Frontal cortex (tissue), 4 donors: ENCODE data around the gene SSTR4. TPM values are rescaled to one million over a fixed set of nuclear protein-coding genes. Genes with fewer than 3 reads are reported as not detected.

ENCODE experiments used
- DNase-seq, 2 donors: peaks; one replicate each; pipeline ENCODE4 v3.0.0; 2012; ENCODE audit warnings: low spot score in 2 of 2
- FAIRE-seq: peaks from 2 replicates; lab custom pipeline; 2012; peaks lifted over from hg19 to GRCh38; lab: Jason Lieb, UNC
- total RNA-seq: library from RNA; depleted of rRNA; stranded (reverse); fragments of >200 nt; gene quantifications from one replicate; pipeline ENCODE4 v1.2.3, GENCODE V29; 2014
- donor health status: control.
- donor health status: control.
- donor health status: control.

SSTR4 gene
- total RNA-seq, 1 donor from 2014 or later, result 0.41 TPM

GRCh38 chr20:23037017-23037481 lies 1.9 kb downstream of the SSTR4 start:
- DNase-seq (no peak), FAIRE-seq (no peak)

GRCh38 chr20:23039136-23039875 lies 4.2 kb downstream of the SSTR4 start:
- FAIRE-seq (no peak), DNase-seq (no peak)

DNA sequence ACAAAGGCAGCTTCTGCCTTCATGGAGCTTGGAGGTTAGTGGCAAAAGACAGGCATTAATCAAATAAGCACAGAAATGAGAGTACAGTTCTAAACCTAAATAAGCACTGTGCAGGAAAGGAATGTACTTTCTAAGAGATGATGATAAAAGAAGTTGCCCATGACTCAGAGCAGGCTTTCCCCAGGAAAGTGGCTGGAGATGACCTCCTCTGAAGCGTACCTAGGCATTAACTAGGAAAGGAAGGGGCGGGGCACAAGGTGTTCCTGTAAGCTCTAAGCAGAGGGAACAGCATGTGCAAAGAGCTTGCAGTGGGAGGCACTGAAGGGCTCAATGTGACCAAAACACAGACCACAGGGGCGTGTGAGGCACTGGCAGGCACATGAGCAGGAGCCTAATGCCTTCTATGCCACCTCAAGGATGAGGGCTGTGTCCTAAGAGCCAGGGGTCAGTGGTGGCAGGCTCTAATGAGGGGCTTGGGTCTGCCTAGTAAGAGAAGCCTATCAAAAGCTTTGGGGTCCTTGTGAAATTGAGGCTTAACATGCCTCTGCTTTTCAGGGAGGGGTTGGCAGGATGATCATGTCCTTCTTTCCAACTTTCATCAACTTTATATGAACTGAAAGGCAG lies 4.9 kb downstream of the SSTR4 start:
- FAIRE-seq, result no peak

DNA sequence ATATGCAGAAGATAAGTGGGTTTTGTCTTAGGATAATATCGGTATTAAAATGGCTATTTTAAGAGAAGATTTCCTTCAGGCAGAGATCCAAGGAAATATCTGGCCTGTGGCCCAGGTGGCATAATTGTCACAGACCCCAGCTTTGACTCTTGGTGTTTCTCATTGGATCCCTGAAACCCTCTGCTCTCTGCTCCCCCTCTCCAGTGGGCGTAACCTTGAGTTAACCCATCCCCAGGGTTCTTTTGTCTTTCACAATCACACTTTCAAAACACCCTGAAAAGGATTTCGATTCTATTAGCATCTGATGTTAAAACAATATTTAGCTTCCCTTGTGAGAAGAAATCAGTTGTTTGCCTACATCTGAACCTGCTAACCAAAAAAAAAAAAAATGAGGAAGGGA lies 7.2 kb downstream of the SSTR4 start:
- no peak for DNase-seq

More for the DNA sequence above, 4.9 kb downstream of the SSTR4 start:
- no peak for DNase-seq

GRCh38 chr20:23043376-23043775 lies 8.3 kb downstream of the SSTR4 start:
- DNase-seq (no peak), FAIRE-seq (no peak)

More for the DNA sequence above, 7.2 kb downstream of the SSTR4 start:
- no peak for FAIRE-seq

- FAIRE-seq (no peak), DNase-seq (no peak)
Observed at GRCh38 chr20:23046431-23046830, 11.3 kb downstream of the SSTR4 start.

DNA sequence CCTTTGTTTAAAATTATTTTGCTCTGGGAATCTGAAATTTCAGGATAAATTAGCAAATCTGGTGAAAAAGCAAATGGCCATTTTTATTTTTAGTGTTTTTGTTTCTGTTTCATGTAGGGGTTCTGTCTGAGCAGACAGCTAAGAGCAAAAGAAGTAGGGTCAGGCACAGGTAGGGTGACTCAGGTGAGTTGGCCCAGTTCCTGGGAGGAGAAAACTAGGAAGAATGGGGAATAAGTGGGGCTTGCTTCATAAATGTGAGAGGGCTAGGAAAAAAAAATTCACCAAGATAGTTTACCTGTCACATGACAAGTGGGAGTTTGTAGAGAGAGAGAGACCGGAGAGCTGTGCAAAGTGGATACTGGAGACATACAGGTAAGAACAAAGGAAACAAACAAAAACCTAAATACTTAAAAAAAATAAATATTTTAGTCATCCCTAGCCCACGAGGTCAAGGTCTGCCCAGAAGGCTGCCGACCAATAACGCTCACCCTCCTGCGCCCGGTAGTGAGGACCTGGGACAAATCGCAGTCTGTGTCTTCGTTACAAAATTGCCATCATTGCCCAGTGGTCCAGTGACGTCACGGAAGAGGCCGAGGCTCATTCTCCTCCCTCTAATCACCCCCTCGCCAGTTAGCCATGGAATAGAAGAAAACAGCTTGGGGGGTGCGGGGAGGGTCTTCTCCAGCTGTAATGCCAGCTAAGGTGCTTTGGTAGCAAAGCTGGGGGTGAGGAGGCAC lies 12.1 kb downstream of the SSTR4 start:
- DNase-seq (no peak), FAIRE-seq (no peak)

DNA sequence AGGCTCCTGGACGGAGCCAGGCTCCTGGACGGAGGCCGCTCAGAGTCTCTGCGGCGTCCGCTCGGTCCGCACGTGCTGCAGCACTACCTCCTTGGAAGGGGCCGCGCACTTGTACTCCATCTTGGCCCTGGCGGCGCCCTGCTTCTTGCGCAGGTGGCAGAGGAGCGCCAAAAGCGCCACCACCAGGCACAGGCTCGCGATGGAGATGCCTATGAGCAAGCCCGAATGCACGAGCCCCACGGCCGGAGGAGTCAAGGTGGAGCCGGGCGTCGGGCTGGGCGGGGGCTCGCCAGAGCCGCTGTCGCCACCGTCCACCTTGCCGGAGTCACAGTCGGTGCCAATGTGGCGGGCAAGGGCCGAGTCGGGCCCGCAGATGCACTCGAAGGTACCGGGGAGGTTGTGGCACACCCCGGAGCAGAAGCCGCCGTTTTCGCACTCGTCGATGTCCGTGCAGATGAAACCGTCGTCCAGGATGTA lies 12.7 kb downstream of the SSTR4 start:
- FAIRE-seq, result no peak

DNA sequence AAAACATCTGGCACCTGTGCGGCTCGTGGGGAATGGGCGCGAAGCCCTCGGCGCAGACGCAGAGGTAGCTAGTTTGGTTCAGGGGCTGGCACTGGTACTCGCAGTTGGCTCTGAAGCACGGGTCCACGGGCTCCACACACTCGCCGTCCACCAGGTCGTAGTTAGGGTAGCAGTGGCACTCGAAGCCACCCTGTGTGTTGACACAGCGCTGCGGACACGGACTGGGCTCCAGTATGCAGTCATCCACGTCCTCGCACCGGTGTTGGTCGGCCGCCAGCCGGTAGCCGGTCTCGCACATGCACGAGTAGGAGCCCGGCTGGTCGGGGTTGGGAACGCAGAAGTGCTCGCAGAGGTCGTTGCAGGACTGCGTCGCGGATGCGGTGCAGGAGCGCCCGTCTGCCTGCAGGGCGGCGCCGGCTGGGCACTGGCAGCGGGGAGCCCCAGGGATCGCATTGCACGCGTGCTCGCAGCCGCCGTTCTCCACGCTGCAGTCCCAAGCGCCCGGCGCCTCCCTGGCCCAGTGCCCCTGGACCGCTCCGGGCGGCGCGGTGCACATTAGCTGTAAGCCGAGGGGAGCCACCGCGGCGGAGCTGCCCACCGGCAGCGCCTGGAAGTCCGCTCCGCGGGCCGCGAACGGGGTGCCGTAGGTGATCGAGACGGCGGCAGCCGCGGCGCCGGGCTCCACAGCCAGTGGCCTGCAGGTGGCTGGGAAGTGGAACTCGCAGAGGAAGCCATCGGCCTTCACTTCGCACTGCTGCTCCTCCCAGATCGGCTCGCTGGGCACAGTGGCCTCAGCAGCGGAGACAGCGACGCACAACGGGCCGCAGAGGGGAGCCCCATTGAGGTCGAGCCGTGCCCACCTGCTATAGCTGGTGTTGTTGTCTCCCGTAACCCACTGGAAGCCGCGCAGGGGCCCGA lies 13.4 kb downstream of the SSTR4 start:
- FAIRE-seq, result no peak
- peak in 1 of 2 donors; percentile 30 for DNase-seq

More for the DNA sequence above, 12.7 kb downstream of the SSTR4 start:
- no peak for DNase-seq

- no peak for FAIRE-seq
- DNase-seq, result peak; percentile 41 to 58
Observed at GRCh38 chr20:23049201-23050075, 14.3 kb downstream of the SSTR4 start, which contains the start of gene THBD. Gene THBD, minus strand, starts transcription at chr20:23049672. Its CDS starts 168 bp downstream, at chr20:23049504.

DNA sequence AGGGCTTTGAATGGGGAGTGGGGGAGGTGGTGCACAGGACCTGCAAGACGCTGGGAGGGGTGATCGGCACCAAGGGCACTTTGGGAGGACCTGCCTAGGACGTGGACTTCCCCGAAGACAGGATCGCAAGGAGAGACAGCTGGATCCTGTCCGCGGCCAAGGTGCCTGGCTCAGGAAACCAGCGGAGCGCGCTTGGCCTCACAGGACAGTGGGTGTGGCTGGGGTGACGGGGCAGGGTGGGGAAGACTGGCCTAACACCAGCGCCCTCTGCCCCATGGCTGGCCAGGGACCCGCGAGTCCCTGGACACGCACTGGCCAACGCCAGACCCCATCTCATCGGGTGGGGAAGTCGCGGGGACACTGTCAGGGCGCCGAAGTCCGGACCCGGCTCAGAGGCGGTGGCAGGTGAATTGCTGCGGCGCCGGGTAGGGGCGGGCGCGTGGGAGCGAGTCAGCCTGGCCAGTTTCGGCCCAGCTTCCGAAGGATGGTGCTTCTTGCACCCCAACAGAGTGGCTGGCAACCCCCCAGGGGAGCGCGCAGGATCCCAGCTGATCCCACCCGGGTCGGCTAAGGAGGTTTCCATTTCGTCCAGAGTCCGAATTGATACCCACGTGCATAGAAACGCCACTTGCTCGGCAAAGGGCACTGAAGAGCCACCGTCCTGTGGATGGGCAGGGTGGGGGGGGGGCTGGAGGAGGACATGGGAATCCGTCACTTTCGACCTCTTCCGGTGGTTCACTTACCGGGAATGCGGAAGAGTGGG lies 15.1 kb downstream of the SSTR4 start:
- no peak for DNase-seq
- FAIRE-seq, result no peak

- DNase-seq (peak in 1 of 2 donors; percentile 31), FAIRE-seq (no peak)
Observed at GRCh38 chr20:23050847-23051627, 15.9 kb downstream of the SSTR4 start.

- DNase-seq, result no peak
- FAIRE-seq, result no peak
Observed at GRCh38 chr20:23052904-23053303, 17.8 kb downstream of the SSTR4 start.

- DNase-seq, result no peak
- no peak for FAIRE-seq
Observed at GRCh38 chr20:23058240-23058639, 23.1 kb downstream of the SSTR4 start.

- no peak for FAIRE-seq
Observed at GRCh38 chr20:23059001-23059400, 23.9 kb downstream of the SSTR4 start.

DNA sequence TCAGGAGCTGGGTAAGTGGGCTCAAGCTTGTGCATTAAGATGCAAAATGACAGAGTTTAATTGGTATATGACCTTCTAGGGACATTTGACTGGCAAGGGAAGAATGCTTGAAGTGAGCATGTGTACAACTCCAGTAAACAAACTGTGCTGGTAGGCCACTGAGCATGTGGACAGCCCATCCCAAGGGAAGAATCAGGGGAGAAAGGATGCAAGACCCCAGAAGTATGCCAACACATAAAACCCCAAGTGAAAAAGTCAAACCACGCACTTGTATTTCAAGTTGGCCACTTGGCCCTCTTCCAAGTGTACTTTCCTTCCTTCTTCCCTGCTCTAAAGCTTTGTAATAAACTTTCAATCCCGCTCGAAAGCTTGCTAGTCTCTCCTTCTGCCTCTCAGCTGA lies 24.7 kb downstream of the SSTR4 start:
- no peak for DNase-seq
- no peak for FAIRE-seq

More at GRCh38 chr20:23059001-23059400, 23.9 kb downstream of the SSTR4 start:
- DNase-seq, result no peak

DNA sequence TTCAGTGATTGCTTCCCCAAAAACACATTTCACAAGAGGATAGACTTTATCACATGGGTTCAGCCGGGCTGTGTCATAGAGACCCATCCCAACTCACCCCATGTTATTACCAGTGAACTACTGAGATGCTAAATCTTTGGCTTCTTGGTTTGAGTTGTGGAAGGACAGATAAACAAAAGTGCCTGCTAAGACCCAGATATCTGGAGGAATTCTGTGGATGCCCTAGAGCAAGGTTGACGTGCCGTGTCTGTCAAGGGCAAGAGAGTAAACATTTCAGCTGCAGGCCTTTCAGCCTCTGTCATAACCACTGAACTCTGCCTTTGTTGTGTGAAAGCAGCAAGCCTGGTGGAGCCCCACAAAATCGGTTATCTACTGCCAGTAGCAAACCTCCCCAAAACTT lies 25.5 kb downstream of the SSTR4 start:
- FAIRE-seq, result no peak

More for the DNA sequence above, 25.5 kb downstream of the SSTR4 start:
- no peak for DNase-seq
